Measurements from ENCODE around the gene NRG2. TPM values are rescaled to one million over a fixed set of nuclear protein-coding genes. Genes with fewer than 3 reads are reported as not detected.

NRG2 gene
- total RNA-seq, 3 donors from 2014 or later (not counting 1 experiment from before 2014, with no cell fraction given), result 0.21 to 0.50 (median 0.40) TPM

GRCh38 chr5:139906661-139907060 is 136.4 kb downstream of the NRG2 start:
- ATAC-seq, result no peak

GRCh38 chr5:139904816-139905661 is 138.1 kb downstream of the NRG2 start:
- no peak for TF ChIP-seq CTCF (IDR thresholded peaks at IDR 0.05)
- no peaks in the 10 kb centered on the region for H3K9me3 ChIP-seq (ENCODE audit: control insufficient read depth, insufficient read depth, low read length)
- ATAC-seq (no peak), DNase-seq (no peak)
- no peak overlapping the region for H3K4me3 Mint-ChIP-seq
- H3K4me3 ChIP-seq (ENCODE audit: low read length), result no peak overlapping the region
- H3K27me3 ChIP-seq (ENCODE audit: control insufficient read depth, insufficient read depth, low read length), result peaks cover 22% of the 10 kb centered on the region
- H3K4me1 Mint-ChIP-seq, result peaks cover 2 to 8% of the 10 kb centered on the region in 2 donors
- no peaks in the 10 kb centered on the region for H3K9me3 Mint-ChIP-seq
- WGBS (ENCODE audit: insufficient coverage), result 29% methylated on average over 21 of the region's 22 CpGs
- intact Hi-C loops (cut with micrococcal nuclease), result loop anchor here (5.0 kb wide), 1 partner anchor 62 kb away; no protein-coding TSS in a partner anchor
- H3K36me3 Mint-ChIP-seq, result no peaks in the 10 kb centered on the region
- peaks cover 26% of the 10 kb centered on the region in 2 donors for H3K27me3 Mint-ChIP-seq (ENCODE audit: low read depth in 2 of 2)
- no peak overlapping the region for H3K27ac ChIP-seq (ENCODE audit: low read length)
- H3K27ac Mint-ChIP-seq, result no peak overlapping the region
- peaks cover 14% of the 10 kb centered on the region for H3K4me1 ChIP-seq (ENCODE audit: control insufficient read depth, insufficient read depth, low read length)
- H3K36me3 ChIP-seq (ENCODE audit: control insufficient read depth, insufficient read depth, low read length), result no peaks in the 10 kb centered on the region

More at GRCh38 chr5:139906661-139907060, 136.4 kb downstream of the NRG2 start:
- H3K9me3 ChIP-seq (ENCODE audit: control insufficient read depth, insufficient read depth, low read length), result no peaks in the 10 kb centered on the region
- peaks cover 14% of the 10 kb centered on the region for H3K4me1 ChIP-seq (ENCODE audit: control insufficient read depth, insufficient read depth, low read length)
- H3K36me3 Mint-ChIP-seq, result no peaks in the 10 kb centered on the region
- H3K4me1 Mint-ChIP-seq, result peaks cover 0 to 6% of the 10 kb centered on the region in 2 donors
- H3K27me3 Mint-ChIP-seq (ENCODE audit: low read depth in 2 of 2), result peaks cover 16 to 20% of the 10 kb centered on the region in 2 donors
- no peak for TF ChIP-seq CTCF (IDR thresholded peaks at IDR 0.05)
- no peak overlapping the region for H3K4me3 Mint-ChIP-seq
- no peaks in the 10 kb centered on the region for H3K36me3 ChIP-seq (ENCODE audit: control insufficient read depth, insufficient read depth, low read length)
- no peak for DNase-seq
- WGBS (ENCODE audit: insufficient coverage), result 100% methylated on average over 1 of the region's 2 CpGs
- intact Hi-C loops (cut with micrococcal nuclease), result no loop called here
- H3K27ac Mint-ChIP-seq, result no peak overlapping the region
- no peaks in the 10 kb centered on the region for H3K9me3 Mint-ChIP-seq
- peaks cover 22% of the 10 kb centered on the region for H3K27me3 ChIP-seq (ENCODE audit: control insufficient read depth, insufficient read depth, low read length)
- H3K4me3 ChIP-seq (ENCODE audit: low read length), result no peak overlapping the region
- no peak overlapping the region for H3K27ac ChIP-seq (ENCODE audit: low read length)

GRCh38 chr5:139904566-139904815 is 138.6 kb downstream of the NRG2 start:
- 6% methylated on average over 17 of the region's 17 CpGs for WGBS (ENCODE audit: insufficient coverage)
- ATAC-seq, result no peak

More at GRCh38 chr5:139904566-139904815, 138.6 kb downstream of the NRG2 start:
- Mint-ChIP-seq H3K27ac (no peak overlapping the region), H3K9me3 (no peaks in the 10 kb centered on the region), H3K27me3 (ENCODE audit: low read depth in 2 of 2) (peaks cover 26% of the 10 kb centered on the region in 2 donors), H3K36me3 (no peaks in the 10 kb centered on the region), H3K4me3 (no peak overlapping the region), H3K4me1 (peaks cover 7 to 14% of the 10 kb centered on the region in 2 donors)
- intact Hi-C loops (cut with micrococcal nuclease), result loop anchor here (5.0 kb wide), 1 partner anchor 63 kb away; no protein-coding TSS in a partner anchor
- H3K4me1 ChIP-seq (ENCODE audit: control insufficient read depth, insufficient read depth, low read length), result peaks cover 16% of the 10 kb centered on the region
- peaks cover 22% of the 10 kb centered on the region for H3K27me3 ChIP-seq (ENCODE audit: control insufficient read depth, insufficient read depth, low read length)
- H3K9me3 ChIP-seq (ENCODE audit: control insufficient read depth, insufficient read depth, low read length), result no peaks in the 10 kb centered on the region
- H3K4me3 ChIP-seq (ENCODE audit: low read length), result no peak overlapping the region
- no peak for DNase-seq
- H3K36me3 ChIP-seq (ENCODE audit: control insufficient read depth, insufficient read depth, low read length), result no peaks in the 10 kb centered on the region
- no peak overlapping the region for H3K27ac ChIP-seq (ENCODE audit: low read length)
- no peak for TF ChIP-seq CTCF (IDR thresholded peaks at IDR 0.05)
